Lower leg skin (tissue), 3 donors: ENCODE data around the gene IQUB.

Experiments used
- POLR2A ChIP-seq, 2 donors: fragments of 450-650 bp; IDR thresholded peaks; one replicate each; pipeline ENCODE4 v1.6.1; 2016 to 2017; ENCODE audit warnings: antibody characterized with exemption in 2 of 2, mild to moderate bottlenecking in 1 of 2, moderate library complexity in 1 of 2
- TF ChIP-seq, protein P1 (sequence below), 3 donors: fragments of 450-650 bp; IDR thresholded peaks; one replicate each; pipeline ENCODE4 v1.5.1; 2016; ENCODE audit warnings: antibody characterized with exemption in 3 of 3, mild to moderate bottlenecking in 3 of 3, moderate library complexity in 2 of 3

DNA sequence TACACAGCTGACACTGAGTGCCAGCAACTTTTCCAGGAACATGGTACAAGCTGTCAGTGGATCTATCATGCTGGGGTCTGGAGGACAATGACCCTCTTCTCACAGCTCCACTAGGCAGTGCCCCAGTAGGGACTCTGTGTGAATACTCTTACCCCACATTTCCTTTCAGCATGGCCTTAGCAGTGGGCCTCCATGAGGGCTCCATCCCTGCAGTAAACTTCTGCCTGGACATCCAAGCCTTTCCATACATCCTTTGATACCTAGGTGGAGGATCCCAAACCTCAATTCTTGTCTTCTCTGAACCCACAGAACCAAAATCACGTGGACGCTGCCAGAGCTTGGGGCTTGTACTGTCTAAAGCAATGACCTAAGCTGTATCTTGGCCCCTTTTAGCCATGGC is 116.8 kb downstream of the IQUB start:
- TF ChIP-seq, protein P1, sequence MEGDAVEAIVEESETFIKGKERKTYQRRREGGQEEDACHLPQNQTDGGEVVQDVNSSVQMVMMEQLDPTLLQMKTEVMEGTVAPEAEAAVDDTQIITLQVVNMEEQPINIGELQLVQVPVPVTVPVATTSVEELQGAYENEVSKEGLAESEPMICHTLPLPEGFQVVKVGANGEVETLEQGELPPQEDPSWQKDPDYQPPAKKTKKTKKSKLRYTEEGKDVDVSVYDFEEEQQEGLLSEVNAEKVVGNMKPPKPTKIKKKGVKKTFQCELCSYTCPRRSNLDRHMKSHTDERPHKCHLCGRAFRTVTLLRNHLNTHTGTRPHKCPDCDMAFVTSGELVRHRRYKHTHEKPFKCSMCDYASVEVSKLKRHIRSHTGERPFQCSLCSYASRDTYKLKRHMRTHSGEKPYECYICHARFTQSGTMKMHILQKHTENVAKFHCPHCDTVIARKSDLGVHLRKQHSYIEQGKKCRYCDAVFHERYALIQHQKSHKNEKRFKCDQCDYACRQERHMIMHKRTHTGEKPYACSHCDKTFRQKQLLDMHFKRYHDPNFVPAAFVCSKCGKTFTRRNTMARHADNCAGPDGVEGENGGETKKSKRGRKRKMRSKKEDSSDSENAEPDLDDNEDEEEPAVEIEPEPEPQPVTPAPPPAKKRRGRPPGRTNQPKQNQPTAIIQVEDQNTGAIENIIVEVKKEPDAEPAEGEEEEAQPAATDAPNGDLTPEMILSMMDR (IDR thresholded peaks at IDR 0.05), result no peak
- TF ChIP-seq POLR2A (IDR thresholded peaks at IDR 0.05), result no peak
